HG03457 (cell line): ENCODE data around the gene DBR1.

Experiments
- ATAC-seq: cut with Tn5 transposase; IDR thresholded peaks from one replicate; pipeline ENCODE4 v1.9.1; 2021; ENCODE audit warnings: moderate number of reproducible peaks; ENCODE audit not compliant: unreplicated experiment

The DBR1 gene

GRCh38 chr3:138124706-138125355 is 49.9 kb downstream of the DBR1 start:
- no peak for ATAC-seq

- ATAC-seq = no peak
These were observed 50.5 kb downstream of the DBR1 start for GRCh38 chr3:138124188-138124587.

GRCh38 chr3:138119423-138119766 is 55.3 kb downstream of the DBR1 start:
- no peak for ATAC-seq

- ATAC-seq = no peak
These were observed 55.9 kb downstream of the DBR1 start for GRCh38 chr3:138118612-138119422.

GRCh38 chr3:138114988-138115971 is 59.4 kb downstream of the DBR1 start, which contains the start of gene DZIP1L:
Gene DZIP1L (minus strand): TSS chr3:138115608. CDS start chr3:138103971, 11,637 bp downstream.
- no peak for ATAC-seq

- ATAC-seq = no peak
These were observed 60.2 kb downstream of the DBR1 start for GRCh38 chr3:138114431-138114918.

- ATAC-seq = no peak
These were observed 61.4 kb downstream of the DBR1 start for GRCh38 chr3:138113326-138113725.

GRCh38 chr3:138112362-138112761 is 62.4 kb downstream of the DBR1 start:
- ATAC-seq = no peak
